ENCODE measurements around the gene LCK. TPM values are rescaled to one million over a fixed set of nuclear protein-coding genes. Genes with fewer than 3 reads are reported as not detected.

LCK gene
- total and polyA plus RNA-seq, 9 of the 15 experiments (the other 6 are each of a cell fraction or from before 2014, with no cell fraction given), result 0.04 to 0.47 (median 0.13) TPM; not detected in 6

DNA sequence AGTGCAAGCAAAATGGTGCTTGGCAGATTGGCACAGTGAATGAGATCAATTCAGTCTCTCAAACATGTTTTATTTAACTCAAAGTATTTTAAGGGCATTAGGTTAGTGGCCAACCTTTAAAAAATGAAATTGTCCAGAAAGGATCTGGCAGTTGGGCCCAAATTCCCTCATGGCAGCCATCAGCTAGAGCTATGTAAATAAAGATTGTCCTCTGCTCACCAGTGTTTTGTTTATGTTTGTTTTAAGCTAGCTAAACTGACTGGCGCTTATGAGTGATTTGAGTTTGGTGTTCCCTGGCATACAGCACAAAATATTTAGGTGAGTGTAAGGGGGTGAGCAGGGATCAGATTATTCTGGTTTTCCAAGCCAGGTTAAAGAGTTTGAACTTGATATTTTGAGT lies 58.9 kb downstream of the LCK start:
- no peaks in the 10 kb centered on the region for H3K27me3 ChIP-seq (ENCODE audit: control insufficient read depth in 2 of 2, insufficient read depth in 2 of 2, low read length in 2 of 2)
- peak overlapping the region in 1 of 2 experiments; percentile 14; a peak in 1 of 4 replicates for H3K9ac ChIP-seq (ENCODE audit: insufficient read depth in 1 of 2, low read depth in 2 of 2, low read length in 2 of 2)
- H4K20me1 ChIP-seq (replicated peaks; ENCODE audit: control insufficient read depth, insufficient read depth, low read length), result peaks cover 17% of the 10 kb centered on the region; the same call in 1 of the 2 replicates
- 74% methylated on average over 1 of the region's 1 CpG for WGBS (ENCODE audit: insufficient coverage, low coverage, missing lambda C conversion rate)
- intact Hi-C loops (cut with micrococcal nuclease) (no loop called here), in situ Hi-C loops (cut with MboI) (no loop called here)
- ATAC-seq (no peak), DNase-seq (ENCODE audit: extremely low read depth in 1 of 4, low spot score in 3 of 4) (no peak), FAIRE-seq (no peak)
- H3K79me2 ChIP-seq (ENCODE audit: control insufficient read depth, insufficient read depth, low read length), result peaks cover 90% of the 10 kb centered on the region
- peak overlapping the region; percentile 41; the same call in 2 of the 3 replicates for H3K27ac ChIP-seq (ENCODE audit: extremely low read depth, low read depth, low read length)
- ChIA-PET CTCF (ENCODE audit: low intra/inter-chr PET ratio) (interaction anchor here (0.5 kb wide), 1 partner anchor 89 kb away, joined by 3 read pairs; no protein-coding TSS in a partner anchor), POLR2A (interaction anchor here (0.6 to 8.1 kb wide), 5 partner anchors 10 to 637 kb away, joined by 3 to 50 read pairs (median 4); partner anchors contain the start of gene HDAC1)
- no peak overlapping the region for H2AFZ ChIP-seq (ENCODE audit: low read depth, low read length)
- TF ChIP-seq, protein P1, sequence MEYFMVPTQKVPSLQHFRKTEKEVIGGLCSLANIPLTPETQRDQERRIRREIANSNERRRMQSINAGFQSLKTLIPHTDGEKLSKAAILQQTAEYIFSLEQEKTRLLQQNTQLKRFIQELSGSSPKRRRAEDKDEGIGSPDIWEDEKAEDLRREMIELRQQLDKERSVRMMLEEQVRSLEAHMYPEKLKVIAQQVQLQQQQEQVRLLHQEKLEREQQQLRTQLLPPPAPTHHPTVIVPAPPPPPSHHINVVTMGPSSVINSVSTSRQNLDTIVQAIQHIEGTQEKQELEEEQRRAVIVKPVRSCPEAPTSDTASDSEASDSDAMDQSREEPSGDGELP (CRISPR knock-in tag; IDR thresholded peaks at IDR 0.05; ENCODE audit: borderline replicate concordance), result no peak
- TF ChIP-seq, protein P2, sequence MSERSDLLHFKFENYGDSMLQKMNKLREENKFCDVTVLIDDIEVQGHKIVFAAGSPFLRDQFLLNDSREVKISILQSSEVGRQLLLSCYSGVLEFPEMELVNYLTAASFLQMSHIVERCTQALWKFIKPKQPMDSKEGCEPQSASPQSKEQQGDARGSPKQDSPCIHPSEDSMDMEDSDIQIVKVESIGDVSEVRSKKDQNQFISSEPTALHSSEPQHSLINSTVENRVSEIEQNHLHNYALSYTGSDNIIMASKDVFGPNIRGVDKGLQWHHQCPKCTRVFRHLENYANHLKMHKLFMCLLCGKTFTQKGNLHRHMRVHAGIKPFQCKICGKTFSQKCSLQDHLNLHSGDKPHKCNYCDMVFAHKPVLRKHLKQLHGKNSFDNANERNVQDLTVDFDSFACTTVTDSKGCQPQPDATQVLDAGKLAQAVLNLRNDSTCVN (CRISPR knock-in tag; IDR thresholded peaks at IDR 0.05), result no peak
- TF ChIP-seq ZNF121 (CRISPR knock-in tag; conservative IDR thresholded peaks at IDR 0.05), result peak; percentile 33; the same call in 1 of the 2 replicates
- TF ChIP-seq FOXA3 (CRISPR knock-in tag; conservative IDR thresholded peaks at IDR 0.05 in 1 of 2, IDR thresholded peaks at IDR 0.05 in 1 of 2), result peak in 1 of 2 experiments; percentile 90; a peak in 3 of 4 replicates
- TF ChIP-seq HDAC3 (IDR thresholded peaks at IDR 0.05; ENCODE audit: borderline replicate concordance, partially characterized antibody), result no peak
- TF ChIP-seq, protein P3, sequence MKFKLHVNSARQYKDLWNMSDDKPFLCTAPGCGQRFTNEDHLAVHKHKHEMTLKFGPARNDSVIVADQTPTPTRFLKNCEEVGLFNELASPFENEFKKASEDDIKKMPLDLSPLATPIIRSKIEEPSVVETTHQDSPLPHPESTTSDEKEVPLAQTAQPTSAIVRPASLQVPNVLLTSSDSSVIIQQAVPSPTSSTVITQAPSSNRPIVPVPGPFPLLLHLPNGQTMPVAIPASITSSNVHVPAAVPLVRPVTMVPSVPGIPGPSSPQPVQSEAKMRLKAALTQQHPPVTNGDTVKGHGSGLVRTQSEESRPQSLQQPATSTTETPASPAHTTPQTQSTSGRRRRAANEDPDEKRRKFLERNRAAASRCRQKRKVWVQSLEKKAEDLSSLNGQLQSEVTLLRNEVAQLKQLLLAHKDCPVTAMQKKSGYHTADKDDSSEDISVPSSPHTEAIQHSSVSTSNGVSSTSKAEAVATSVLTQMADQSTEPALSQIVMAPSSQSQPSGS (CRISPR knock-in tag; IDR thresholded peaks at IDR 0.05), result no peak
- TF ChIP-seq ZNF695 (CRISPR knock-in tag; IDR thresholded peaks at IDR 0.05), result no peak
- no peak overlapping the region for H3K4me3 ChIP-seq
- H3K9me3 ChIP-seq (replicated peaks; ENCODE audit: control insufficient read depth, insufficient read depth, low read depth, low read length), result peaks cover 4% of the 10 kb centered on the region; the same call in 1 of the 2 replicates
- H3K4me1 ChIP-seq (replicated peaks in 1 of 2; ENCODE audit: control insufficient read depth in 2 of 2, insufficient read depth in 2 of 2, low read length in 2 of 2), result peaks cover 35 to 47% of the 10 kb centered on the region in 2 experiments
- no TSS peak for BruUV-seq (replicated peaks)
- H3K36me3 ChIP-seq (ENCODE audit: control insufficient read depth, insufficient read depth, low read length), result peaks cover 53% of the 10 kb centered on the region
- H3K4me2 ChIP-seq (ENCODE audit: insufficient read depth, low read length), result no peak overlapping the region; the same call in 1 of the 2 replicates
- peaks cover 3% of the 10 kb centered on the region for H3K9me1 ChIP-seq (ENCODE audit: control insufficient read depth, insufficient read depth, low read length)

Measured in K562 (cell line).